WTC11 (cell line): ENCODE data around the gene MGAT4A. TPM values are rescaled to one million over a fixed set of nuclear protein-coding genes. Genes with fewer than 3 reads are reported as not detected.

Experiments used
- ATAC-seq: fragments of 200-7000 bp; cut with Tn5 transposase; 2 replicates; pipeline ENCODE4 v1.10.0; 2021; ENCODE audit warnings: mild to moderate bottlenecking, moderate library complexity
- CTCF ChIA-PET: fragments of 300-600 bp; sonication (Branson Sonifier 250); formaldehyde crosslinking; loops from one replicate; lab custom pipeline; 2021; ENCODE audit warnings: antibody characterized with exemption; lab: Charles Lee
- POLR2A ChIA-PET: fragments of 350-600 bp; sonication (Branson Sonifier 250); formaldehyde crosslinking; loops from one replicate; lab custom pipeline; 2021; ENCODE audit warnings: antibody characterized with exemption; lab: Charles Lee
- DNase-seq: peaks from one replicate; pipeline ENCODE4 v3.0.0; 2021; ENCODE audit warnings: low spot score
- H3K27ac Mint-ChIP-seq: 2 replicates; pipeline ENCODE4 v1.8.0; 2021; ENCODE audit warnings: mixed read lengths
- H3K27me3 Mint-ChIP-seq: 2 replicates; pipeline ENCODE4 v1.8.0; 2021; ENCODE audit warnings: low read depth, mild to moderate bottlenecking, moderate library complexity, mixed read lengths
- H3K36me3 Mint-ChIP-seq: 2 replicates; pipeline ENCODE4 v1.8.0; 2021; ENCODE audit warnings: mixed read lengths
- H3K4me1 Mint-ChIP-seq: 2 replicates; pipeline ENCODE4 v1.8.0; 2022; ENCODE audit warnings: mixed read lengths
- H3K4me3 Mint-ChIP-seq: 2 replicates; pipeline ENCODE4 v1.8.0; 2021; ENCODE audit warnings: mild to moderate bottlenecking, moderate library complexity, mixed read lengths
- H3K9me3 Mint-ChIP-seq: 2 replicates; pipeline ENCODE4 v1.8.0; 2021; ENCODE audit warnings: mixed read lengths
- ATF1 ChIP-seq: sonication (generic); formaldehyde crosslinking; IDR thresholded peaks from 2 replicates; pipeline ENCODE4 v1.8.1; 2023; ENCODE audit warnings: mild to moderate bottlenecking, moderate library complexity, missing genetic modification reagents
- E2F5 ChIP-seq: sonication (generic); formaldehyde crosslinking; IDR thresholded peaks from 2 replicates; pipeline ENCODE4 v1.8.1; 2022; ENCODE audit warnings: mild to moderate bottlenecking, moderate library complexity, missing genetic modification reagents
- ERG ChIP-seq: fragments of 250-450 bp; sonication (Bioruptor Pico); IDR thresholded peaks from 2 replicates; pipeline ENCODE4 v1.8.0; 2021; ENCODE audit warnings: mild to moderate bottlenecking
- ETV6 ChIP-seq: sonication (generic); formaldehyde crosslinking; IDR thresholded peaks from 2 replicates; pipeline ENCODE4 v1.8.1; 2022; ENCODE audit warnings: mild to moderate bottlenecking, missing genetic modification reagents
- FOXJ3 ChIP-seq: sonication (generic); formaldehyde crosslinking; IDR thresholded peaks from 2 replicates; pipeline ENCODE4 v1.9.0; 2021; ENCODE audit warnings: missing genetic modification reagents, mild to moderate bottlenecking, borderline replicate concordance
- FOXP1 ChIP-seq: sonication (generic); formaldehyde crosslinking; IDR thresholded peaks from 2 replicates; pipeline ENCODE4 v1.8.0; 2022; ENCODE audit warnings: missing genetic modification reagents, mild to moderate bottlenecking, moderate library complexity, borderline replicate concordance
- FOXP4 ChIP-seq: sonication (generic); formaldehyde crosslinking; IDR thresholded peaks from 2 replicates; pipeline ENCODE4 v1.8.0; 2022; ENCODE audit warnings: mild to moderate bottlenecking, missing genetic modification reagents
- GABPB1 ChIP-seq: sonication (generic); formaldehyde crosslinking; IDR thresholded peaks from 2 replicates; pipeline ENCODE4 v1.8.1; 2023; ENCODE audit warnings: mild to moderate bottlenecking, missing genetic modification reagents
- MXD4 ChIP-seq: fragments of 250-450 bp; sonication (Bioruptor Pico); IDR thresholded peaks from 2 replicates; pipeline ENCODE4 v1.8.0; 2021; ENCODE audit warnings: mild to moderate bottlenecking, moderate library complexity, borderline replicate concordance
- NFE2L1 ChIP-seq: sonication (generic); formaldehyde crosslinking; IDR thresholded peaks from 2 replicates; pipeline ENCODE4 v1.8.1; 2023; ENCODE audit warnings: missing genetic modification reagents
- NR2C2 ChIP-seq: sonication (generic); formaldehyde crosslinking; IDR thresholded peaks from 2 replicates; pipeline ENCODE4 v1.8.0; 2022; ENCODE audit warnings: mild to moderate bottlenecking, missing genetic modification reagents
- OVOL2 ChIP-seq: fragments of 250-450 bp; sonication (Bioruptor Pico); IDR thresholded peaks from 2 replicates; pipeline ENCODE4 v1.9.0; 2021; ENCODE audit warnings: mild to moderate bottlenecking, borderline replicate concordance
- PRDM15 ChIP-seq: sonication (generic); formaldehyde crosslinking; IDR thresholded peaks from 2 replicates; pipeline ENCODE4 v1.8.0; 2022; ENCODE audit warnings: missing genetic modification reagents
- PREB ChIP-seq: sonication (generic); formaldehyde crosslinking; IDR thresholded peaks from 2 replicates; pipeline ENCODE4 v1.8.1; 2022; ENCODE audit warnings: mild to moderate bottlenecking, missing genetic modification reagents, moderate library complexity, borderline replicate concordance
- RELA ChIP-seq: sonication (generic); formaldehyde crosslinking; IDR thresholded peaks from 2 replicates; pipeline ENCODE4 v1.8.1; 2022; ENCODE audit warnings: missing genetic modification reagents, mild to moderate bottlenecking, borderline replicate concordance
- ZNF219 ChIP-seq: sonication (generic); formaldehyde crosslinking; IDR thresholded peaks from 2 replicates; pipeline ENCODE4 v1.8.0; 2023; ENCODE audit warnings: missing genetic modification reagents, mild to moderate bottlenecking, borderline replicate concordance
- ZNF317 ChIP-seq: sonication (generic); formaldehyde crosslinking; IDR thresholded peaks from 2 replicates; pipeline ENCODE4 v1.8.1; 2023; ENCODE audit warnings: low read depth, mild to moderate bottlenecking, moderate library complexity, missing genetic modification reagents, borderline replicate concordance
- total RNA-seq: library from RNA; stranded (reverse); gene quantifications from 3 replicates; pipeline ENCODE4 v1.2.3, GENCODE V29; 2021

MGAT4A gene
- total RNA-seq, 1 experiment from 2014 or later = 6.7 TPM

- TF ChIP-seq E2F5 (CRISPR knock-in tag) (peak; percentile 92), OVOL2 (CRISPR knock-in tag) (no peak), ETV6 (CRISPR knock-in tag) (peak; percentile 59; the same call in 1 of the 2 replicates), ATF1 (CRISPR knock-in tag) (peak; percentile 39; the same call in 1 of the 2 replicates), PRDM15 (CRISPR knock-in tag) (no peak), PREB (CRISPR knock-in tag) (peak; percentile 79; the same call in 1 of the 2 replicates), FOXP1 (CRISPR knock-in tag) (peak; percentile 92; the same call in 1 of the 2 replicates), ERG (CRISPR knock-in tag) (no peak), MXD4 (no peak), GABPB1 (CRISPR knock-in tag) (peak; percentile 89), NR2C2 (CRISPR knock-in tag) (0 out of 2 replicates have a peak, but pooled peaks have one; percentile 19), NFE2L1 (CRISPR knock-in tag) (peak; percentile 71; the same call in 1 of the 2 replicates)
Observed at GRCh38 chr2:98608116-98608961, 122.6 kb downstream of the MGAT4A start, which contains the start of the genes COA5 and UNC50 (continued).

GRCh38 chr2:98607741-98608115, 123.2 kb downstream of the MGAT4A start:
- no peaks in the 10 kb centered on the region for H3K27me3 Mint-ChIP-seq
- H3K4me3 Mint-ChIP-seq = peak overlapping the region; percentile 82
- no peak for ATAC-seq
- TF ChIP-seq FOXJ3 (CRISPR knock-in tag) (no peak), E2F5 (CRISPR knock-in tag) (no peak), ZNF219 (CRISPR knock-in tag) (no peak), ZNF317 (no peak), RELA (CRISPR knock-in tag) (no peak), FOXP4 (no peak)
- peaks cover 20% of the 10 kb centered on the region for H3K4me1 Mint-ChIP-seq
- peak overlapping the region; percentile 73 for H3K27ac Mint-ChIP-seq
- DNase-seq = no peak
- POLR2A ChIA-PET = no interaction called here
- CTCF ChIA-PET = no interaction called here
- H3K9me3 Mint-ChIP-seq = no peaks in the 10 kb centered on the region
- peaks cover 26% of the 10 kb centered on the region for H3K36me3 Mint-ChIP-seq
